Midbrain (tissue), 1 donor: ENCODE measurements around the gene NSUN7.

Source experiments
- DNase-seq: peaks from one replicate; lab custom pipeline; 2025; lab: John Stamatoyannopoulos, UW

NSUN7 gene

GRCh38 chr4:40734497-40734896 is 15.3 kb upstream of the NSUN7 start:
- no peak for DNase-seq

GRCh38 chr4:40736910-40737309 is 12.8 kb upstream of the NSUN7 start:
- peak; percentile 72 for DNase-seq

GRCh38 chr4:40737879-40738278 is 11.9 kb upstream of the NSUN7 start:
- no peak for DNase-seq

- DNase-seq = no peak
Observed at GRCh38 chr4:40739347-40739746, 10.4 kb upstream of the NSUN7 start.

- no peak for DNase-seq
Observed at GRCh38 chr4:40744218-40744617, 5.5 kb upstream of the NSUN7 start.

- DNase-seq = no peak
Observed at GRCh38 chr4:40745285-40745984, 4.3 kb upstream of the NSUN7 start.

GRCh38 chr4:40747207-40747835 is 2.4 kb upstream of the NSUN7 start:
- no peak for DNase-seq

GRCh38 chr4:40750461-40751258 is 905 bp downstream of the NSUN7 start:
- DNase-seq = no peak

GRCh38 chr4:40755616-40756015 is 5.9 kb downstream of the NSUN7 start:
- DNase-seq = no peak

GRCh38 chr4:40763228-40763716 is 13.5 kb downstream of the NSUN7 start:
- DNase-seq = no peak

GRCh38 chr4:40769266-40769665 is 19.5 kb downstream of the NSUN7 start:
- no peak for DNase-seq

GRCh38 chr4:40778090-40778489 is 28.3 kb downstream of the NSUN7 start:
- no peak for DNase-seq

GRCh38 chr4:40782876-40783275 is 33.1 kb downstream of the NSUN7 start:
- DNase-seq = no peak

GRCh38 chr4:40785727-40786126 is 36.0 kb downstream of the NSUN7 start:
- DNase-seq = no peak

- no peak for DNase-seq
Observed at GRCh38 chr4:40788331-40788730, 38.6 kb downstream of the NSUN7 start.

- no peak for DNase-seq
Observed at GRCh38 chr4:40789031-40789430, 39.3 kb downstream of the NSUN7 start.

GRCh38 chr4:40789771-40790170 is 40.0 kb downstream of the NSUN7 start:
- DNase-seq = no peak

- no peak for DNase-seq
Observed at GRCh38 chr4:40800064-40800463, 50.3 kb downstream of the NSUN7 start.

- no peak for DNase-seq
Observed at GRCh38 chr4:40804598-40804997, 54.8 kb downstream of the NSUN7 start.

GRCh38 chr4:40808926-40809457 is 59.2 kb downstream of the NSUN7 start:
- DNase-seq = no peak

GRCh38 chr4:40811956-40812355 is 62.2 kb downstream of the NSUN7 start:
- DNase-seq = no peak

GRCh38 chr4:40812386-40812785 is 62.6 kb downstream of the NSUN7 start:
- no peak for DNase-seq

- DNase-seq = no peak
Observed at GRCh38 chr4:40812856-40813255, 63.1 kb downstream of the NSUN7 start.
